Bronchial epithelial cell (primary cell): Measurements from ENCODE around the gene HERC4. TPM values are rescaled to one million over a fixed set of nuclear protein-coding genes. Genes with fewer than 3 reads are reported as not detected.
"Not testable (repeated sequence)": the region's sequence is repeated elsewhere in the genome, so short reads cannot be mapped to it uniquely, and the experiment has no call there.

Experiments
- DNase-seq: peaks from one replicate; pipeline ENCODE4 v3.0.0-alpha.2; 2010; ENCODE audit warnings: low read depth
- FAIRE-seq: peaks from 2 replicates; lab custom pipeline; 2011; peaks lifted over from hg19 to GRCh38; lab: Jason Lieb, UNC
- H3K27me3 ChIP-seq: 2 replicates; pipeline ENCODE4 v1.5.1; 2011; ENCODE audit warnings: low read length; ENCODE audit not compliant: control insufficient read depth, insufficient read depth
- H3K36me3 ChIP-seq: 2 replicates; pipeline ENCODE4 v1.5.1; 2011; ENCODE audit warnings: low read length; ENCODE audit not compliant: control insufficient read depth, insufficient read depth
- H3K4me3 ChIP-seq: 2 replicates; pipeline ENCODE4 v1.5.1; 2011; ENCODE audit warnings: mild to moderate bottlenecking, low read depth, low read length, control low read depth
- CTCF ChIP-seq: IDR thresholded peaks from 2 replicates; pipeline ENCODE4 v1.5.1; 2011; ENCODE audit warnings: mild to moderate bottlenecking, moderate library complexity, low read length, control low read depth, inconsistent platforms; ENCODE audit not compliant: insufficient read depth, severe bottlenecking
- total RNA-seq: library from RNA; depleted of rRNA; stranded (reverse); fragments of >200 nt; gene quantifications from 2 replicates; pipeline ENCODE4 v1.2.1, GENCODE V29; 2014

Gene HERC4
- total RNA-seq, 1 donor from 2014 or later: 37.9 TPM

- Histone ChIP-seq H3K27me3 (no peaks in the 10 kb centered on the region), H3K4me3 (no peak overlapping the region), H3K36me3 (peaks cover 9% of the 10 kb centered on the region)
- FAIRE-seq (no peak), DNase-seq (no peak)
- TF ChIP-seq CTCF: no peak
These were observed 105.2 kb downstream of the HERC4 start for GRCh38 chr10:67969875-67970274.

GRCh38 chr10:67966035-67966434 lies 109.0 kb downstream of the HERC4 start:
- FAIRE-seq, H3K4me3 ChIP-seq, H3K27me3 ChIP-seq, H3K36me3 ChIP-seq, DNase-seq: not testable (repeated sequence)

- no peaks in the 10 kb centered on the region for H3K27me3 ChIP-seq
- no peak for FAIRE-seq
- no peak for TF ChIP-seq CTCF
- peaks cover 6% of the 10 kb centered on the region for H3K36me3 ChIP-seq
- no peak overlapping the region for H3K4me3 ChIP-seq
- DNase-seq: no peak
These were observed 109.6 kb downstream of the HERC4 start for GRCh38 chr10:67965456-67965855.

GRCh38 chr10:67959839-67960476 lies 115.1 kb downstream of the HERC4 start:
- Histone ChIP-seq H3K36me3 (peaks cover under 1% of the 10 kb centered on the region), H3K4me3 (no peak overlapping the region), H3K27me3 (no peaks in the 10 kb centered on the region)
- FAIRE-seq: no peak
- DNase-seq: no peak
- no peak for TF ChIP-seq CTCF

GRCh38 chr10:67955614-67956013 lies 119.5 kb downstream of the HERC4 start:
- Histone ChIP-seq H3K27me3 (no peaks in the 10 kb centered on the region), H3K4me3 (no peak overlapping the region), H3K36me3 (peaks cover 2% of the 10 kb centered on the region)
- FAIRE-seq (no peak), DNase-seq (no peak)
- TF ChIP-seq CTCF: no peak

GRCh38 chr10:67943917-67944316 lies 131.2 kb downstream of the HERC4 start:
- Histone ChIP-seq H3K27me3 (no peaks in the 10 kb centered on the region), H3K4me3 (no peak overlapping the region), H3K36me3 (peaks cover 5% of the 10 kb centered on the region)
- no peak for TF ChIP-seq CTCF
- DNase-seq (no peak), FAIRE-seq (no peak)
